Measurements from ENCODE around the gene CDKAL1. TPM values are rescaled to one million over a fixed set of nuclear protein-coding genes. Genes with fewer than 3 reads are reported as not detected.

Gene CDKAL1
- total and polyA plus RNA-seq, 2 of the 8 experiments (the other 6 are each of a cell fraction or from before 2014, with no cell fraction given), result 8.4 to 24.6 TPM

- CTCF ChIA-PET (ENCODE audit: partially characterized antibody), result no interaction called here
- Histone ChIP-seq H3K4me3 (ENCODE audit: extremely low read depth in 1 of 4, insufficient read depth in 2 of 4, low read depth in 3 of 4, low read length in 4 of 4) (no peak overlapping the region), H3K4ac (replicated peaks; ENCODE audit: insufficient read length, low read depth, low read length) (no peak overlapping the region), H3K4me2 (ENCODE audit: insufficient read depth in 1 of 2, low read depth in 2 of 2, low read length in 2 of 2) (no peak overlapping the region), H3K36me3 (ENCODE audit: control insufficient read depth in 2 of 4, insufficient read depth in 4 of 4, low read length in 3 of 4) (no peaks in the 10 kb centered on the region), H2BK12ac (ENCODE audit: low read depth, low read length) (no peak overlapping the region), H2BK5ac (ENCODE audit: low read depth, low read length) (no peak overlapping the region), H3K27me3 (replicated peaks in 1 of 4; ENCODE audit: control insufficient read depth in 3 of 4, extremely low read depth in 1 of 4, insufficient read depth in 3 of 4, low read length in 3 of 4) (no peaks in the 10 kb centered on the region), H3K27ac (ENCODE audit: low read depth, low read length) (no peak overlapping the region), H3K79me1 (ENCODE audit: low read depth, low read length) (no peaks in the 10 kb centered on the region), H3K23ac (ENCODE audit: insufficient read length) (no peak overlapping the region), H3K9me3 (ENCODE audit: insufficient read depth in 2 of 2, low read depth in 1 of 2, low read length in 1 of 2) (0 out of 4 replicates have a peak, but pooled peaks cover 0 to 4% of the 10 kb centered on the region in 2 experiments), H3K18ac (ENCODE audit: extremely low read depth, low read length) (no peak overlapping the region), H4K5ac (ENCODE audit: insufficient read length, low read depth, low read length) (no peak overlapping the region), H3K9ac (replicated peaks in 1 of 4; ENCODE audit: extremely low read depth in 1 of 4, low read depth in 3 of 4, low read length in 3 of 4) (no peak overlapping the region), H2AFZ (ENCODE audit: low read length) (no peak overlapping the region), H3K14ac (ENCODE audit: insufficient read length) (no peak overlapping the region), H3K23me2 (ENCODE audit: low read depth, low read length) (no peaks in the 10 kb centered on the region), H4K20me1 (replicated peaks in 1 of 2; ENCODE audit: control insufficient read depth in 1 of 2, insufficient read depth in 2 of 2, low read length in 2 of 2) (no peaks in the 10 kb centered on the region), H2BK120ac (replicated peaks; ENCODE audit: low read depth, low read length) (no peak overlapping the region), H2BK20ac (ENCODE audit: low read length) (no peak overlapping the region), H3K4me1 (replicated peaks in 1 of 4; ENCODE audit: control insufficient read depth in 3 of 4, insufficient read depth in 4 of 4, low read length in 3 of 4) (peaks cover 0 to 7% (median 1%) of the 10 kb centered on the region in 4 experiments; a peak in 3 of 7 replicates), H2BK15ac (ENCODE audit: low read length) (no peak overlapping the region), H4K8ac (ENCODE audit: extremely low read depth, insufficient read depth, low read length) (no peak overlapping the region), H3K56ac (replicated peaks; ENCODE audit: insufficient read length, low read depth, low read length) (no peak overlapping the region), H2AK5ac (ENCODE audit: low read depth, low read length) (no peak overlapping the region), H3K79me2 (ENCODE audit: control insufficient read depth in 1 of 2, insufficient read depth in 2 of 2, low read length in 2 of 2) (no peaks in the 10 kb centered on the region), H4K91ac (replicated peaks; ENCODE audit: insufficient read length, low read length) (no peak overlapping the region)
- WGBS, 2 experiments (ENCODE audit: extremely low coverage in 1 of 2, insufficient coverage in 1 of 2, insufficient read length in 1 of 2, insufficient replicate concordance in 2 of 2, low coverage in 1 of 2, low lambda C conversion rate in 2 of 2, missing lambda C conversion rate in 1 of 2), result 95% methylated on average over 2 of the region's 2 CpGs; no CpG with 5 or more reads in 1 of the 2 experiments
- FAIRE-seq, result no peak
- no peak for DNase-seq (ENCODE audit: low read depth in 1 of 2, low spot score in 2 of 2)
- POLR2A ChIA-PET (ENCODE audit: partially characterized antibody), result interaction anchor here (0.8 to 0.9 kb wide), 2 partner anchors 9 to 645 kb away, joined by 3 to 4 read pairs; partner anchors contain the start of gene SOX4
- TF ChIP-seq TAF7 (optimal IDR thresholded peaks at IDR 0.05; ENCODE audit: borderline replicate concordance, low read depth, low read length), result no peak
- TF ChIP-seq CBX5 (IDR thresholded peaks at IDR 0.05; ENCODE audit: low read depth, low read length), result no peak
- TF ChIP-seq NRF1 (IDR thresholded peaks at IDR 0.05; ENCODE audit: low read depth, low read length), result no peak
- no peak for TF ChIP-seq SIX5 (IDR thresholded peaks at IDR 0.05; ENCODE audit: low read depth, low read length)
- no peak for TF ChIP-seq SIN3A (conservative IDR thresholded peaks at IDR 0.05 in 1 of 2, IDR thresholded peaks at IDR 0.05 in 1 of 2; ENCODE audit: low read depth in 1 of 2, low read length in 2 of 2)
- TF ChIP-seq EGR1 (IDR thresholded peaks at IDR 0.05; ENCODE audit: borderline replicate concordance, low read depth, low read length), result no peak
- no peak for TF ChIP-seq SP1 (IDR thresholded peaks at IDR 0.05; ENCODE audit: low read depth, low read length)
- no peak for TF ChIP-seq BACH1 (IDR thresholded peaks at IDR 0.05; ENCODE audit: low read length)
- no peak for TF ChIP-seq SP2 (IDR thresholded peaks at IDR 0.05; ENCODE audit: low read length)
- no peak for TF ChIP-seq TAF1 (IDR thresholded peaks at IDR 0.05; ENCODE audit: low read depth, low read length)
- TF ChIP-seq SIRT6 (IDR thresholded peaks at IDR 0.05; ENCODE audit: low read length), result no peak
- no peak for TF ChIP-seq TBP (IDR thresholded peaks at IDR 0.05; ENCODE audit: low read depth, low read length)
- TF ChIP-seq ASH2L (IDR thresholded peaks at IDR 0.05; ENCODE audit: low read length), result no peak
- no peak for TF ChIP-seq USF2 (IDR thresholded peaks at IDR 0.05; ENCODE audit: low read length)
- TF ChIP-seq RFX5 (IDR thresholded peaks at IDR 0.05; ENCODE audit: borderline replicate concordance, low read depth, low read length), result no peak
Measured at GRCh38 chr6:20948556-20948955, 414.3 kb downstream of the CDKAL1 start.

Measured in H1 (cell line).